Activated T-cell treated with anti-CD3 and anti-CD28 coated beads, Interleukin-2, amount 50 U/mL, for 72 hours (primary cell): ENCODE measurements around the gene COL28A1. TPM values are rescaled to one million over a fixed set of nuclear protein-coding genes. Genes with fewer than 3 reads are reported as not detected.

Source experiments
- ATAC-seq, 2 donors: fragments of 150-1000 bp; cut with Tn5 transposase; replicated peaks in 1 of 2; 2 replicates each; pipeline ENCODE4 v1.10.0; 2021; ENCODE audit warnings: moderate library complexity in 2 of 2, mild to moderate bottlenecking in 1 of 2
- DNase-seq, 2 donors: peaks; one replicate each; pipeline ENCODE4 v3.0.0; 2021 to 2022; ENCODE audit warnings: mixed read lengths in 1 of 2
- H3K27ac Mint-ChIP-seq: one replicate; pipeline ENCODE4 v1.8.0; 2022; ENCODE audit warnings: mild to moderate bottlenecking, moderate library complexity, mixed read lengths
- H3K27me3 Mint-ChIP-seq: one replicate; pipeline ENCODE4 v1.8.0; 2022; ENCODE audit warnings: low read depth, mixed read lengths
- H3K36me3 Mint-ChIP-seq, 2 donors: one replicate each; pipeline ENCODE4 v1.8.0; 2022; ENCODE audit warnings: mixed read lengths in 2 of 2, mild to moderate bottlenecking in 1 of 2; ENCODE audit not compliant: insufficient read depth in 2 of 2
- H3K4me1 Mint-ChIP-seq: one replicate; pipeline ENCODE4 v1.8.0; 2022; ENCODE audit warnings: low read depth, mixed read lengths
- H3K4me3 Mint-ChIP-seq, 2 donors: one replicate each; pipeline ENCODE4 v1.8.0; 2022; ENCODE audit warnings: mild to moderate bottlenecking in 2 of 2, mixed read lengths in 2 of 2, moderate library complexity in 2 of 2
- H3K9me3 Mint-ChIP-seq, 2 donors: one replicate each; pipeline ENCODE4 v1.8.0; 2022; ENCODE audit warnings: mixed read lengths in 2 of 2
- total RNA-seq, 2 donors: library from RNA; stranded (reverse); gene quantifications; one replicate each; pipeline ENCODE4 v1.2.3, GENCODE V29; 2022

The COL28A1 gene
- total RNA-seq, 2 donors from 2014 or later: 0.16 to 0.29 TPM

DNA sequence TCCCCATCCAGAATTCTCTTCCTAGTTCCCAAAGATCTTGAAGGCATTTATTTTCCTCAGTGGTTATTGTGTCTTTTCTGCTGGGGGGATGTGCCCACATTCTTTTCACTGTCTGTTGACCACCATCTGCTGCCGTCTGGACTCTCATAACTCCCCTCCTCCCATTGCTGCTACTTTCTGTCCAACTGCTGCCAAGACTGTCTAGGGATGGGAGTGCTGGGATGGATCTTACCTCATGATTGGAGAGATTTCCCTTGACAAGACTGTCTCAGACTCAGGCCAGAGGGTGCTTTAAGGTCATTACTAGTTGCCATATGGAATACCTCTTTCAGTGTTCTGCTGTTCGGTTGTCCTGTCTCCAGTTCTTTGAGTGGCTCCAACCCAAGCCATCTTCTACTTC lies 211.8 kb downstream of the COL28A1 start:
- ATAC-seq (no peak), DNase-seq (no peak)
- Mint-ChIP-seq H3K4me3 (no peak overlapping the region), H3K27me3 (no peaks in the 10 kb centered on the region), H3K4me1 (no peaks in the 10 kb centered on the region), H3K27ac (no peak overlapping the region), H3K9me3 (peaks cover 0 to under 1% of the 10 kb centered on the region in 2 donors), H3K36me3 (no peaks in the 10 kb centered on the region)

- Mint-ChIP-seq H3K27ac (no peak overlapping the region), H3K4me3 (no peak overlapping the region), H3K9me3 (peaks cover 0 to 2% of the 10 kb centered on the region in 2 donors), H3K27me3 (no peaks in the 10 kb centered on the region), H3K36me3 (no peaks in the 10 kb centered on the region), H3K4me1 (no peaks in the 10 kb centered on the region)
- DNase-seq: no peak
- no peak for ATAC-seq
Observed at GRCh38 chr7:7323352-7323751, 212.3 kb downstream of the COL28A1 start.

GRCh38 chr7:7321681-7322080 lies 214.0 kb downstream of the COL28A1 start:
- DNase-seq (no peak), ATAC-seq (no peak)
- no peaks in the 10 kb centered on the region for H3K36me3 Mint-ChIP-seq
- no peak overlapping the region for H3K4me3 Mint-ChIP-seq
- H3K27ac Mint-ChIP-seq: no peak overlapping the region
- no peaks in the 10 kb centered on the region for H3K4me1 Mint-ChIP-seq
- H3K27me3 Mint-ChIP-seq: no peaks in the 10 kb centered on the region
- peaks cover 0 to 2% of the 10 kb centered on the region in 2 donors for H3K9me3 Mint-ChIP-seq

DNA sequence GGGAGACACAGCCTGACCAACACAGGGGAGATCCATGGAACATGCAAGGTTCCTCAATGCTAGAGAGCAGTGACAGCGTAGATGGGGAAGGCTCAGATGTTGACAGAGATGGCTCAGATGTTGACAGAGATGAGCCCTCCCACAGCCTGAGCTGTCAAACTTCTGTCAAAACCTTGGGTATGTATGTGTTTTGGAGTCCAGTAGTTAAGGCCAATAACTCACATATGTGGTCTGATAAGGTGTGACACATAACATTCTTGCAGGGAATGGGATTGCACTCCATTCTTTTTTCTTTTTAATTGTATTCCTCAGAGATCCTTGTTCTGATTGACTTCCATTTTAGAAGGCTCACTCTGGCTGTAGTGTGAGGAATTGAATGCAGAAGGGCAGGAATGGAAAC lies 217.1 kb downstream of the COL28A1 start:
- ATAC-seq (no peak), DNase-seq (no peak)
- H3K27ac Mint-ChIP-seq: no peak overlapping the region
- H3K9me3 Mint-ChIP-seq: peaks cover 0 to 2% of the 10 kb centered on the region in 2 donors
- no peak overlapping the region for H3K4me3 Mint-ChIP-seq
- no peaks in the 10 kb centered on the region for H3K4me1 Mint-ChIP-seq
- H3K27me3 Mint-ChIP-seq: no peaks in the 10 kb centered on the region
- H3K36me3 Mint-ChIP-seq: no peaks in the 10 kb centered on the region

- H3K4me1 Mint-ChIP-seq: no peaks in the 10 kb centered on the region
- no peak overlapping the region for H3K27ac Mint-ChIP-seq
- H3K36me3 Mint-ChIP-seq: no peaks in the 10 kb centered on the region
- ATAC-seq (no peak), DNase-seq (no peak)
- H3K4me3 Mint-ChIP-seq: no peak overlapping the region
- no peaks in the 10 kb centered on the region for H3K27me3 Mint-ChIP-seq
- peaks cover 0 to 2% of the 10 kb centered on the region in 2 donors for H3K9me3 Mint-ChIP-seq
Observed at GRCh38 chr7:7317850-7318249, 217.8 kb downstream of the COL28A1 start.

- Mint-ChIP-seq H3K9me3 (peaks cover 0 to 2% of the 10 kb centered on the region in 2 donors), H3K27ac (no peak overlapping the region), H3K4me1 (no peaks in the 10 kb centered on the region), H3K4me3 (no peak overlapping the region), H3K27me3 (no peaks in the 10 kb centered on the region), H3K36me3 (no peaks in the 10 kb centered on the region)
- ATAC-seq (no peak), DNase-seq (no peak)
Observed at GRCh38 chr7:7315851-7316250, 219.8 kb downstream of the COL28A1 start.

GRCh38 chr7:7312323-7312722 lies 223.3 kb downstream of the COL28A1 start:
- H3K36me3 Mint-ChIP-seq: no peaks in the 10 kb centered on the region
- no peak overlapping the region for H3K4me3 Mint-ChIP-seq
- no peaks in the 10 kb centered on the region for H3K9me3 Mint-ChIP-seq
- H3K27ac Mint-ChIP-seq: no peak overlapping the region
- no peaks in the 10 kb centered on the region for H3K27me3 Mint-ChIP-seq
- H3K4me1 Mint-ChIP-seq: no peaks in the 10 kb centered on the region
- ATAC-seq (no peak), DNase-seq (no peak)

DNA sequence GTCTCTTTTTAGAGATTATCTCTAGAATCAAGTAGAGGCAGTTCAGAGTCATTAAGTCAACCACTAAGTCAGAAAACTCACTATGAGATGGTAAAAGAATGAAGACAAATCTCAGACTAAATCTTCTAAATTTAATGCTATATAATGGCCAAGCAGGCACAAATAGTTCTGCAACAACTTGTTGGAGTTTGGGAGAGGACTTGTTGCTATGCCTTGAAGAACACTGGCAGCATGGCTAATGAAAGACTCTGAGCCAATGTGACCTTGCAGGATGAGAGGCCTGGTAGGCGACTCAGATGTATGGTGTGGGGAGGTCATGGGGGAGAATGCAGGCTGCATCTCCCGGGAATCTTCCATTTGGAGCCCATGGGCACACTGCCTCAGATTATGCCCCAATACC lies 224.7 kb downstream of the COL28A1 start:
- H3K9me3 Mint-ChIP-seq: no peaks in the 10 kb centered on the region
- no peak for ATAC-seq
- no peaks in the 10 kb centered on the region for H3K4me1 Mint-ChIP-seq

DNA sequence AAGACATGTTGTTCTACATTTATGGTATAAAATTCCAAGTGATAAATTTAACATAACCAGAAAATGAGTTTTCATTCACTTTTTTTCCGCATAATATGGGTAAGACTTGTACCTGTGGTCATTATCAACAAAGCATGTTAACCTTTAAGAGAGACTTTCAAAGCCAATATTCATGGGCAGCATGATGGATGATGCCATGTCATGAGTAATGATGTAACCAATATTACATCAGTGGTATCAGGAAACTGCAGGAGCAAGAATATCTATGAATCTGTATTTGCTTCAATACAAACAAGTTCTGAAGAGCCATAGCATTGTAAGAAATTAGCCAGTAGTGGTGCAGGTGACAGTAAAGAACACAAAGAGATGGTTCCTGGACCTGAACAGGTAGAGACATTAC lies 226.5 kb downstream of the COL28A1 start:
- H3K4me1 Mint-ChIP-seq: no peaks in the 10 kb centered on the region
- no peaks in the 10 kb centered on the region for H3K36me3 Mint-ChIP-seq
- DNase-seq (no peak), ATAC-seq (no peak)
- H3K27ac Mint-ChIP-seq: no peak overlapping the region
- H3K4me3 Mint-ChIP-seq: no peak overlapping the region
- H3K9me3 Mint-ChIP-seq: no peaks in the 10 kb centered on the region
- H3K27me3 Mint-ChIP-seq: no peaks in the 10 kb centered on the region

More for the DNA sequence above, 224.7 kb downstream of the COL28A1 start:
- no peaks in the 10 kb centered on the region for H3K36me3 Mint-ChIP-seq
- no peak for DNase-seq
- H3K27ac Mint-ChIP-seq: no peak overlapping the region
- H3K4me3 Mint-ChIP-seq: no peak overlapping the region
- no peaks in the 10 kb centered on the region for H3K27me3 Mint-ChIP-seq

Other genes starting within 250 kb of the COL28A1 start
- gene MIOS, start 31.0 kb upstream of the COL28A1 start, total RNA-seq: 10 to 100 TPM; 49.5 to 60.7 TPM
- gene UMAD1, start 104.9 kb upstream of the COL28A1 start, total RNA-seq: 10 to 100 TPM; 23.7 to 31.4 TPM
- 100 to 1,000 TPM; 101 to 103 TPM for gene RPA3, start 182.7 kb upstream of the COL28A1 start, total RNA-seq